Measurements from ENCODE around the gene EXOC6B.

DNA sequence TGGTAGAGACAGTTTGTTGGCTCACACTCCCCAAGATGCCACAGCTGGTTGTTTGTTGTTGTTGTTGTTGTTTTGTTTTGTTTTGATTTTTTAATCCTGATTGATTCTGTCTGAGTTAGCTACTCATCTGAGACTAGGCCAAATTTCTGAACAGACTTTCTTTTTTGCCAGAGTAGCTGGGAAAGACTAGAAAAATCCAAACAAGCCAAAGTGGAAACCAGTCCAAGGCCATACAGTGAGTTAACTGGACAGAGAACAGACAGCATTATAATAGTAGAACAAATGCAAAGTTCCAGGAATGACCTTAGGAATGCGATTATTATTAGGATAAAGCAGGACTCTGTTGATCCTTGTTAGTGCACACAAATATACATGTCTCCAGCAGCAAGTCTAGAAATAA is 634.4 kb downstream of the EXOC6B start:
- TF ChIP-seq, protein P1, sequence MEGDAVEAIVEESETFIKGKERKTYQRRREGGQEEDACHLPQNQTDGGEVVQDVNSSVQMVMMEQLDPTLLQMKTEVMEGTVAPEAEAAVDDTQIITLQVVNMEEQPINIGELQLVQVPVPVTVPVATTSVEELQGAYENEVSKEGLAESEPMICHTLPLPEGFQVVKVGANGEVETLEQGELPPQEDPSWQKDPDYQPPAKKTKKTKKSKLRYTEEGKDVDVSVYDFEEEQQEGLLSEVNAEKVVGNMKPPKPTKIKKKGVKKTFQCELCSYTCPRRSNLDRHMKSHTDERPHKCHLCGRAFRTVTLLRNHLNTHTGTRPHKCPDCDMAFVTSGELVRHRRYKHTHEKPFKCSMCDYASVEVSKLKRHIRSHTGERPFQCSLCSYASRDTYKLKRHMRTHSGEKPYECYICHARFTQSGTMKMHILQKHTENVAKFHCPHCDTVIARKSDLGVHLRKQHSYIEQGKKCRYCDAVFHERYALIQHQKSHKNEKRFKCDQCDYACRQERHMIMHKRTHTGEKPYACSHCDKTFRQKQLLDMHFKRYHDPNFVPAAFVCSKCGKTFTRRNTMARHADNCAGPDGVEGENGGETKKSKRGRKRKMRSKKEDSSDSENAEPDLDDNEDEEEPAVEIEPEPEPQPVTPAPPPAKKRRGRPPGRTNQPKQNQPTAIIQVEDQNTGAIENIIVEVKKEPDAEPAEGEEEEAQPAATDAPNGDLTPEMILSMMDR (IDR thresholded peaks at IDR 0.05) = no peak
- TF ChIP-seq POLR2A (IDR thresholded peaks at IDR 0.05) = no peak

All from heart left ventricle (tissue), 13 donors.